ENCODE measurements around the gene CCDC50. TPM values are rescaled to one million over a fixed set of nuclear protein-coding genes. Genes with fewer than 3 reads are reported as not detected.

Gene CCDC50
- total and polyA plus RNA-seq, 7 donors, result 20.8 to 128 (median 103) TPM

- DNase-seq, result no peak
- H3K9me3 ChIP-seq, result no peaks in the 10 kb centered on the region
- no peak overlapping the region for H3K4me3 ChIP-seq
- intact Hi-C loops (cut with DNase I), result no loop called here
- no peaks in the 10 kb centered on the region for H3K36me3 ChIP-seq
- H3K27ac ChIP-seq, result no peak overlapping the region
- WGBS, 2 donors, result 63 to 64% methylated on average over 2 of the region's 2 CpGs
- no peaks in the 10 kb centered on the region for H3K4me1 ChIP-seq
- no peaks in the 10 kb centered on the region for H3K27me3 ChIP-seq
- TF ChIP-seq, protein P1, sequence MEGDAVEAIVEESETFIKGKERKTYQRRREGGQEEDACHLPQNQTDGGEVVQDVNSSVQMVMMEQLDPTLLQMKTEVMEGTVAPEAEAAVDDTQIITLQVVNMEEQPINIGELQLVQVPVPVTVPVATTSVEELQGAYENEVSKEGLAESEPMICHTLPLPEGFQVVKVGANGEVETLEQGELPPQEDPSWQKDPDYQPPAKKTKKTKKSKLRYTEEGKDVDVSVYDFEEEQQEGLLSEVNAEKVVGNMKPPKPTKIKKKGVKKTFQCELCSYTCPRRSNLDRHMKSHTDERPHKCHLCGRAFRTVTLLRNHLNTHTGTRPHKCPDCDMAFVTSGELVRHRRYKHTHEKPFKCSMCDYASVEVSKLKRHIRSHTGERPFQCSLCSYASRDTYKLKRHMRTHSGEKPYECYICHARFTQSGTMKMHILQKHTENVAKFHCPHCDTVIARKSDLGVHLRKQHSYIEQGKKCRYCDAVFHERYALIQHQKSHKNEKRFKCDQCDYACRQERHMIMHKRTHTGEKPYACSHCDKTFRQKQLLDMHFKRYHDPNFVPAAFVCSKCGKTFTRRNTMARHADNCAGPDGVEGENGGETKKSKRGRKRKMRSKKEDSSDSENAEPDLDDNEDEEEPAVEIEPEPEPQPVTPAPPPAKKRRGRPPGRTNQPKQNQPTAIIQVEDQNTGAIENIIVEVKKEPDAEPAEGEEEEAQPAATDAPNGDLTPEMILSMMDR (IDR thresholded peaks at IDR 0.05), result no peak
- TF ChIP-seq EP300 (IDR thresholded peaks at IDR 0.05) (no peak), POLR2AphosphoS5 (IDR thresholded peaks at IDR 0.05) (no peak), POLR2A (IDR thresholded peaks at IDR 0.05) (no peak)
Observed at GRCh38 chr3:191435981-191436380, 106.8 kb downstream of the CCDC50 start.

DNA sequence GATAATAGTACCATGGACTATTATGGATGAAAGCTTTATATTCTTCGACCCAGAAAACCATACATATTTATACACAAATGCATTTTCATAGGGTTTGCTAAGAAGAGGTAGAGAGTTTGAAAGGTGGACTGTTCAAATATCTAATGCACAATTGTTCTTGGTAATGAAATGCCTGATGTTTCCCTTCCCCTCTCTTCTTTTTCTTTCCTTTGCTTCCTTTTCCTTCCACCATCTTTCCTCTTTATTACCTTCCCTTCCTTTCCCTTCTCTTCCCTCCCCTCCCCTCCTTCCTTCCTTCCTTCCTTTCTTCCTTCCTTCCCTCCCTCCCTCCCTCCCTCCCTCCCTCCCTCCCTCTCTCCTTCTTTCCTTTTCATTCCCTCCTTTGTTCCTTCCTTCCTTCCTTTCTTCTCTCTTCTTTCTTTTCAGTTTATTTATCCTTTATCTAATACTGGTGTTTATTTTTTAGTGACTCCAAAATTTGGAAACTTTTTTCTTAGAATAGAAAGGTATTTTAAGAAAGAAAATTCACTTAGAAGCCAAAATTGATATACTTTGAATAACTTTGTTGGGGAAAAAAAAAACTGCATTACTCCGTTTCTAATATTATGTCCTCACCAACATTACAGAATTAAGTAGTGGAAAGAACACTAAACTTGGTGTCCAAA is 109.1 kb downstream of the CCDC50 start:
- intact Hi-C loops (cut with DNase I), result no loop called here
- H3K4me1 ChIP-seq, result no peaks in the 10 kb centered on the region
- no peaks in the 10 kb centered on the region for H3K36me3 ChIP-seq
- TF ChIP-seq, protein P1 (IDR thresholded peaks at IDR 0.05), result no peak
- TF ChIP-seq EP300 (IDR thresholded peaks at IDR 0.05) (no peak), POLR2AphosphoS5 (IDR thresholded peaks at IDR 0.05) (no peak), POLR2A (IDR thresholded peaks at IDR 0.05) (no peak)
- H3K9me3 ChIP-seq, result no peaks in the 10 kb centered on the region
- no peak overlapping the region for H3K27ac ChIP-seq
- DNase-seq, result no peak
- H3K4me3 ChIP-seq, result no peak overlapping the region
- WGBS, 2 donors, result 88% methylated on average over 2 of the region's 2 CpGs
- no peaks in the 10 kb centered on the region for H3K27me3 ChIP-seq

DNA sequence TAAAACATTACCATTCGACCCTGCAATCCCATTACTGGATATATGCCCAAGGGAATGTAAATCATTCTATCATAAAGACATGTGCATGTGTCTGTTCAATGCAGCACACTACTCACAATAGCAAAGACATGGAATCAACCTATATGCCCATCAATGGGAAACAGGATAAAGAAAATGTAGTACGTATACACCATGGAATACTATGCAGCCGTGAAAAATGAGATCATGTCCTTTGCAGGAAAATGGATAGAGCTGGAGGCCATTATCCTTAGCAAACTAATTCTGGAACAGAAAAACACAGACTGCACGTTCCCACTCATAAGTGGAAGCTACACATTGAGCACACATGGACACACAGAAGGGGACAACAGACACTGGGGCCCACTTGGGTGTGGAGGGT is 111.3 kb downstream of the CCDC50 start:
- Histone ChIP-seq H3K27ac (no peak overlapping the region), H3K4me3 (no peak overlapping the region), H3K27me3 (no peaks in the 10 kb centered on the region), H3K9me3 (no peaks in the 10 kb centered on the region), H3K36me3 (no peaks in the 10 kb centered on the region), H3K4me1 (no peaks in the 10 kb centered on the region)
- TF ChIP-seq, protein P1 (IDR thresholded peaks at IDR 0.05), result no peak
- TF ChIP-seq EP300 (IDR thresholded peaks at IDR 0.05), result no peak
- intact Hi-C loops (cut with DNase I), result no loop called here
- 84 to 88% methylated on average over 4 of the region's 4 CpGs for WGBS, 2 donors
- DNase-seq, result no peak

DNA sequence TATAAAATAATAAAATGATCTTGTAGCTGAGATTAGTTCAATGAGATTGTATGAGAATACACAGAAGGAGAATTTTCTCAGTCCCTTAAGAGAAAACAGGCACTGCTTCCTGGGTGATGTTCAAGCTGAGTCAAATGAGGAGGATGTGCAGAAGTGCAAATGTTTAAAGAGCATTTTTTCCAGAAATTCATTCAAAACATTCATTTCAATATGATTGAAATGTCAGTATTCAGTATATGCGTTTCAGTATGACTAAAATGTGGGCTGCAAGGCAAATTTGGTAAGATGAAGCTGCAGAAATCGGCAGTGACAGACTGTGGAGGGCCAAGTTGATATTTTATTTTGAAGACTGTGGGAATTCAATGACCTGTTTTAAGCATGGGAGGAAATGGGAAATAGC is 112.5 kb downstream of the CCDC50 start:
- Histone ChIP-seq H3K36me3 (no peaks in the 10 kb centered on the region), H3K4me1 (no peaks in the 10 kb centered on the region), H3K27ac (no peak overlapping the region), H3K4me3 (no peak overlapping the region), H3K27me3 (no peaks in the 10 kb centered on the region), H3K9me3 (no peaks in the 10 kb centered on the region)
- WGBS, 2 donors, result 54 to 77% methylated on average over 2 of the region's 2 CpGs
- TF ChIP-seq, protein P1 (IDR thresholded peaks at IDR 0.05), result no peak
- no peak for TF ChIP-seq EP300 (IDR thresholded peaks at IDR 0.05)
- TF ChIP-seq POLR2A (IDR thresholded peaks at IDR 0.05), result no peak
- no peak for TF ChIP-seq POLR2AphosphoS5 (IDR thresholded peaks at IDR 0.05)
- intact Hi-C loops (cut with DNase I), result no loop called here
- no peak for DNase-seq

GRCh38 chr3:191444569-191444968 is 115.4 kb downstream of the CCDC50 start:
- WGBS, 2 donors, result 87 to 94% methylated on average over 3 of the region's 3 CpGs
- Histone ChIP-seq H3K36me3 (no peaks in the 10 kb centered on the region), H3K4me3 (no peak overlapping the region), H3K4me1 (no peaks in the 10 kb centered on the region), H3K27ac (no peak overlapping the region), H3K9me3 (no peaks in the 10 kb centered on the region), H3K27me3 (no peaks in the 10 kb centered on the region)
- no peak for DNase-seq
- no peak for TF ChIP-seq EP300 (IDR thresholded peaks at IDR 0.05)
- intact Hi-C loops (cut with DNase I), result no loop called here

Other genes starting within 250 kb of the CCDC50 start
- gene OSTN, start 130.2 kb upstream of the CCDC50 start, total RNA-seq, result under 1 TPM in 2 of 4 donors, not detected in 2; 0.36 to 0.82 TPM
- not detected for gene OSTN, start 130.2 kb upstream of the CCDC50 start, polyA plus RNA-seq
- gene UTS2B, start 1.1 kb downstream of the CCDC50 start, total RNA-seq, result under 1 TPM in 2 of 4 donors, not detected in 2; 0.28 to 0.71 TPM
- gene UTS2B, start 1.1 kb downstream of the CCDC50 start, polyA plus RNA-seq, result under 1 TPM in 1 of 3 donors, not detected in 2; 0.17 TPM
- gene PYDC2, start 131.8 kb downstream of the CCDC50 start, total RNA-seq, result not detected
- gene PYDC2, start 131.8 kb downstream of the CCDC50 start, polyA plus RNA-seq, result not detected